SK-N-SH treated with all-trans-retinoic acid at 6 μM for 48 hours (cell line): ENCODE measurements around the gene AMPD3.
"Not testable (repeated sequence)": the region's sequence is repeated elsewhere in the genome, so short reads cannot be mapped to it uniquely, and the experiment has no call there.

Experiments
- ATAC-seq: fragments of 200-7000 bp; cut with Tn5 transposase; 3 replicates; pipeline ENCODE4 v1.9.1; 2020; ENCODE audit warnings: mild to moderate bottlenecking, moderate library complexity
- ARNTL ChIP-seq: fragments of 450-650 bp; formaldehyde crosslinking; IDR thresholded peaks from 2 replicates; pipeline ENCODE4 v1.5.0; 2020; ENCODE audit warnings: low read depth, mild to moderate bottlenecking, moderate library complexity, borderline replicate concordance
- BACH2 ChIP-seq: fragments of 250-450 bp; sonication (Bioruptor Pico); IDR thresholded peaks from 2 replicates; pipeline ENCODE4 v1.9.0; 2021; ENCODE audit warnings: mild to moderate bottlenecking, borderline replicate concordance
- CREB5 ChIP-seq: fragments of 250-450 bp; sonication (Bioruptor Pico); IDR thresholded peaks from 2 replicates; pipeline ENCODE4 v1.5.1; 2020; ENCODE audit warnings: low read depth, mild to moderate bottlenecking, moderate library complexity
- CSDC2 ChIP-seq: fragments of 250-450 bp; sonication (Bioruptor Pico); IDR thresholded peaks from 2 replicates; pipeline ENCODE4 v1.5.0; 2020; ENCODE audit warnings: mild to moderate bottlenecking, moderate library complexity
- ESRRG ChIP-seq: fragments of 250-450 bp; sonication (Bioruptor Pico); IDR thresholded peaks from 2 replicates; pipeline ENCODE4 v1.6.1; 2021; ENCODE audit warnings: mild to moderate bottlenecking
- GLIS3 ChIP-seq: fragments of 250-450 bp; sonication (Bioruptor Pico); IDR thresholded peaks from 2 replicates; pipeline ENCODE4 v1.5.0; 2020; ENCODE audit warnings: mild to moderate bottlenecking, moderate library complexity
- ISL1 ChIP-seq: fragments of 250-450 bp; sonication (Bioruptor Pico); IDR thresholded peaks from 2 replicates; pipeline ENCODE4 v2.1.2; 2022; ENCODE audit warnings: mild to moderate bottlenecking, moderate library complexity
- OSR1 ChIP-seq: fragments of 250-450 bp; sonication (Bioruptor Pico); IDR thresholded peaks from 2 replicates; pipeline ENCODE4 v1.8.0; 2022; ENCODE audit warnings: moderate library complexity, mild to moderate bottlenecking, inconsistent platforms
- PATZ1 ChIP-seq: fragments of 250-450 bp; sonication (Bioruptor Pico); IDR thresholded peaks from 2 replicates; pipeline ENCODE4 v1.8.0; 2020; ENCODE audit warnings: mild to moderate bottlenecking, moderate library complexity, borderline replicate concordance
- POU6F1 ChIP-seq: fragments of 250-450 bp; sonication (Bioruptor Pico); IDR thresholded peaks from 2 replicates; pipeline ENCODE4 v1.8.0; 2021; ENCODE audit warnings: low read depth, mild to moderate bottlenecking, moderate library complexity, borderline replicate concordance
- PPARA ChIP-seq: fragments of 250-450 bp; sonication (Bioruptor Pico); IDR thresholded peaks from 2 replicates; pipeline ENCODE4 v1.5.0; 2020; ENCODE audit warnings: mild to moderate bottlenecking, borderline replicate concordance
- RARB ChIP-seq: fragments of 250-450 bp; sonication (Bioruptor Pico); IDR thresholded peaks from 2 replicates; pipeline ENCODE4 v1.8.0; 2021; ENCODE audit warnings: mild to moderate bottlenecking, moderate library complexity
- SNAI2 ChIP-seq: fragments of 250-450 bp; sonication (Bioruptor Pico); IDR thresholded peaks from 2 replicates; pipeline ENCODE4 v1.5.0; 2020; ENCODE audit warnings: mild to moderate bottlenecking, moderate library complexity
- TCF4 ChIP-seq: fragments of 250-450 bp; sonication (Bioruptor Pico); IDR thresholded peaks from 2 replicates; pipeline ENCODE4 v1.8.0; 2021; ENCODE audit warnings: mild to moderate bottlenecking, moderate library complexity, borderline replicate concordance
- TOX ChIP-seq: fragments of 250-450 bp; sonication (Bioruptor Pico); IDR thresholded peaks from 2 replicates; pipeline ENCODE4 v1.8.0; 2021; ENCODE audit warnings: mild to moderate bottlenecking, moderate library complexity, borderline replicate concordance
- ZC3H10 ChIP-seq: fragments of 250-450 bp; sonication (Bioruptor Pico); IDR thresholded peaks from 2 replicates; pipeline ENCODE4 v1.5.1; 2021; ENCODE audit warnings: mild to moderate bottlenecking, moderate library complexity
- ZFP3 ChIP-seq: fragments of 250-450 bp; sonication (Bioruptor Pico); IDR thresholded peaks from 2 replicates; pipeline ENCODE4 v1.5.0; 2020; ENCODE audit warnings: mild to moderate bottlenecking, moderate library complexity
- ZFP30 ChIP-seq: fragments of 450-650 bp; formaldehyde crosslinking; IDR thresholded peaks from 2 replicates; pipeline ENCODE4 v1.5.0; 2022; ENCODE audit warnings: mild to moderate bottlenecking, moderate library complexity
- ZNF565 ChIP-seq: fragments of 450-650 bp; formaldehyde crosslinking; conservative IDR thresholded peaks from 2 replicates; pipeline ENCODE4 v1.5.0; 2020; ENCODE audit warnings: low read depth, mild to moderate bottlenecking, moderate library complexity
- ZNF70 ChIP-seq: fragments of 450-650 bp; formaldehyde crosslinking; IDR thresholded peaks from 2 replicates; pipeline ENCODE4 v1.5.0; 2020; ENCODE audit warnings: mild to moderate bottlenecking, moderate library complexity
- ZNF8 ChIP-seq: fragments of 450-650 bp; formaldehyde crosslinking; IDR thresholded peaks from 2 replicates; pipeline ENCODE4 v1.5.0; 2020; ENCODE audit warnings: mild to moderate bottlenecking, moderate library complexity
- TF ChIP-seq, protein P1 (sequence below): fragments of 250-450 bp; sonication (Bioruptor Pico); IDR thresholded peaks from 2 replicates; pipeline ENCODE4 v1.5.1; 2021; ENCODE audit warnings: mild to moderate bottlenecking, moderate library complexity
- TF ChIP-seq, protein P2 (sequence below): fragments of 250-450 bp; sonication (Bioruptor Pico); IDR thresholded peaks from 2 replicates; pipeline ENCODE4 v1.5.0; 2020; ENCODE audit warnings: mild to moderate bottlenecking, moderate library complexity

Gene AMPD3

DNA sequence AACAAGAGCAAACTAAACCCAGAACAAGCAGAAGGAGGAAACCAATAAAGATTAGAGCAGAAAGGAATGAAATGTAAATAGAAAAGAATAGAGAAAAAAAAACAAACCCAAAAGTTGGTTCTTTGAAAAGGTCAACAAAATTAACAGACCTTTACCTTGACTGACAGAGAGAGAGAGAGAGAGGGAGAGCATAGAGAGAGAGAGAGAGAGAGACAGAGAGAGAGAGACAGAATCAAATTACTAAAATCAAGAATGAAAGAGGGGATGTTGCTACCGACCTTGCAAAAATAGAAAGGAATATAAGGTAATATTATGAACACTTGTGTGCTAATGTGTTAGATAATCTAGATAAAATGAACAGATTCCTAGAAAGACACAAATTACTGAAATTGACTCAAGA, 22.6 kb upstream of the AMPD3 start:
- ATAC-seq, result no peak
- TF ChIP-seq ZC3H10 (no peak), CREB5 (no peak), TOX (no peak), ZNF8 (CRISPR knock-in tag) (no peak), POU6F1 (no peak), TCF4 (no peak), BACH2 (CRISPR knock-in tag) (no peak), OSR1 (CRISPR knock-in tag) (no peak), ZNF70 (no peak), CSDC2 (CRISPR knock-in tag) (no peak), ISL1 (CRISPR knock-in tag) (no peak), SNAI2 (no peak), GLIS3 (CRISPR knock-in tag) (no peak), PATZ1 (CRISPR knock-in tag) (no peak), PPARA (no peak), ARNTL (CRISPR knock-in tag) (no peak), ESRRG (CRISPR knock-in tag) (no peak)
- TF ChIP-seq, protein P1, sequence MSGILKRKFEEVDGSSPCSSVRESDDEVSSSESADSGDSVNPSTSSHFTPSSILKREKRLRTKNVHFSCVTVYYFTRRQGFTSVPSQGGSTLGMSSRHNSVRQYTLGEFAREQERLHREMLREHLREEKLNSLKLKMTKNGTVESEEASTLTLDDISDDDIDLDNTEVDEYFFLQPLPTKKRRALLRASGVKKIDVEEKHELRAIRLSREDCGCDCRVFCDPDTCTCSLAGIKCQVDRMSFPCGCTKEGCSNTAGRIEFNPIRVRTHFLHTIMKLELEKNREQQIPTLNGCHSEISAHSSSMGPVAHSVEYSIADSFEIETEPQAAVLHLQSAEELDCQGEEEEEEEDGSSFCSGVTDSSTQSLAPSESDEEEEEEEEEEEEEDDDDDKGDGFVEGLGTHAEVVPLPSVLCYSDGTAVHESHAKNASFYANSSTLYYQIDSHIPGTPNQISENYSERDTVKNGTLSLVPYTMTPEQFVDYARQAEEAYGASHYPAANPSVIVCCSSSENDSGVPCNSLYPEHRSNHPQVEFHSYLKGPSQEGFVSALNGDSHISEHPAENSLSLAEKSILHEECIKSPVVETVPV (CRISPR knock-in tag), result no peak
- TF ChIP-seq, all 23 proteins: peak for 0

- no peak for TF ChIP-seq TOX
- no peak for TF ChIP-seq ZFP30 (CRISPR knock-in tag)
- TF ChIP-seq, all 23 proteins: peak for 0
- no peak for ATAC-seq
Measured at GRCh38 chr11:10432971-10433370, 22.1 kb upstream of the AMPD3 start.

GRCh38 chr11:10436224-10436623, 18.8 kb upstream of the AMPD3 start:
- no peak for ATAC-seq
- TF ChIP-seq CSDC2 (CRISPR knock-in tag) (no peak), RARB (CRISPR knock-in tag) (no peak), BACH2 (CRISPR knock-in tag) (no peak), ZFP3 (CRISPR knock-in tag) (no peak), ZNF70 (no peak), POU6F1 (no peak), ZNF565 (no peak), ISL1 (CRISPR knock-in tag) (no peak), TOX (no peak), PPARA (no peak), ZC3H10 (no peak), CREB5 (no peak), PATZ1 (CRISPR knock-in tag) (no peak), TCF4 (no peak), ARNTL (CRISPR knock-in tag) (no peak)
- TF ChIP-seq, protein P2, sequence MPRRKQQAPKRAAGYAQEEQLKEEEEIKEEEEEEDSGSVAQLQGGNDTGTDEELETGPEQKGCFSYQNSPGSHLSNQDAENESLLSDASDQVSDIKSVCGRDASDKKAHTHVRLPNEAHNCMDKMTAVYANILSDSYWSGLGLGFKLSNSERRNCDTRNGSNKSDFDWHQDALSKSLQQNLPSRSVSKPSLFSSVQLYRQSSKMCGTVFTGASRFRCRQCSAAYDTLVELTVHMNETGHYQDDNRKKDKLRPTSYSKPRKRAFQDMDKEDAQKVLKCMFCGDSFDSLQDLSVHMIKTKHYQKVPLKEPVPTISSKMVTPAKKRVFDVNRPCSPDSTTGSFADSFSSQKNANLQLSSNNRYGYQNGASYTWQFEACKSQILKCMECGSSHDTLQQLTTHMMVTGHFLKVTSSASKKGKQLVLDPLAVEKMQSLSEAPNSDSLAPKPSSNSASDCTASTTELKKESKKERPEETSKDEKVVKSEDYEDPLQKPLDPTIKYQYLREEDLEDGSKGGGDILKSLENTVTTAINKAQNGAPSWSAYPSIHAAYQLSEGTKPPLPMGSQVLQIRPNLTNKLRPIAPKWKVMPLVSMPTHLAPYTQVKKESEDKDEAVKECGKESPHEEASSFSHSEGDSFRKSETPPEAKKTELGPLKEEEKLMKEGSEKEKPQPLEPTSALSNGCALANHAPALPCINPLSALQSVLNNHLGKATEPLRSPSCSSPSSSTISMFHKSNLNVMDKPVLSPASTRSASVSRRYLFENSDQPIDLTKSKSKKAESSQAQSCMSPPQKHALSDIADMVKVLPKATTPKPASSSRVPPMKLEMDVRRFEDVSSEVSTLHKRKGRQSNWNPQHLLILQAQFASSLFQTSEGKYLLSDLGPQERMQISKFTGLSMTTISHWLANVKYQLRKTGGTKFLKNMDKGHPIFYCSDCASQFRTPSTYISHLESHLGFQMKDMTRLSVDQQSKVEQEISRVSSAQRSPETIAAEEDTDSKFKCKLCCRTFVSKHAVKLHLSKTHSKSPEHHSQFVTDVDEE (CRISPR knock-in tag), result no peak

- ATAC-seq, result not testable (repeated sequence)
Measured at GRCh38 chr11:10436683-10437082, 18.4 kb upstream of the AMPD3 start.
